Measurements from ENCODE around the gene VSTM2L.

Gene VSTM2L

GRCh38 chr20:37879843-37880242 is 23.1 kb upstream of the VSTM2L start:
- DNase-seq = no peak

- no peak for DNase-seq
Observed at GRCh38 chr20:37880726-37881591, 22.0 kb upstream of the VSTM2L start.

GRCh38 chr20:37881601-37882343 is 21.2 kb upstream of the VSTM2L start:
- DNase-seq = no peak

- no peak for DNase-seq
Observed at GRCh38 chr20:37882961-37883712, 19.8 kb upstream of the VSTM2L start.

- DNase-seq = no peak
Observed at GRCh38 chr20:37885042-37885441, 17.9 kb upstream of the VSTM2L start.

- DNase-seq = no peak
Observed at GRCh38 chr20:37885593-37886503, 17.1 kb upstream of the VSTM2L start.

- DNase-seq = no peak
Observed at GRCh38 chr20:37886851-37887297, 16.1 kb upstream of the VSTM2L start.

- no peak for DNase-seq
Observed at GRCh38 chr20:37888641-37889040, 14.3 kb upstream of the VSTM2L start.

- no peak for DNase-seq
Observed at GRCh38 chr20:37890108-37890507, 12.8 kb upstream of the VSTM2L start.

GRCh38 chr20:37890643-37891042 is 12.3 kb upstream of the VSTM2L start:
- no peak for DNase-seq

GRCh38 chr20:37892001-37892400 is 10.9 kb upstream of the VSTM2L start:
- no peak for DNase-seq

- DNase-seq = no peak
Observed at GRCh38 chr20:37893566-37894241, 9.2 kb upstream of the VSTM2L start.

- DNase-seq = no peak
Observed at GRCh38 chr20:37894454-37894853, 8.5 kb upstream of the VSTM2L start.

- no peak for DNase-seq
Observed at GRCh38 chr20:37895166-37895565, 7.8 kb upstream of the VSTM2L start.

- no peak for DNase-seq
Observed at GRCh38 chr20:37896932-37897548, 5.9 kb upstream of the VSTM2L start.

- no peak for DNase-seq
Observed at GRCh38 chr20:37898233-37899104, 4.5 kb upstream of the VSTM2L start.

GRCh38 chr20:37899105-37900045 is 3.6 kb upstream of the VSTM2L start:
- no peak for DNase-seq

GRCh38 chr20:37901240-37901639 is 1.7 kb upstream of the VSTM2L start:
- no peak for DNase-seq
